ENCODE results near the gene KLHL3.

GRCh38 chr5:137700282-137700680 is 35.6 kb downstream of the KLHL3 start:
- TF ChIP-seq CTCF (IDR thresholded peaks at IDR 0.05) (no peak), POLR2A (IDR thresholded peaks at IDR 0.05) (no peak)

All from body of pancreas (tissue), 4 donors.